Endothelial cell of hepatic sinusoid (primary cell): ENCODE data around the gene LINGO1.

Source experiments
- in situ Hi-C: cut with HindIII; loops from 2 replicates; pipeline ENCODE4 v1.10.0; 2017; ENCODE audit warnings: low sequenced_read_pairs

The LINGO1 gene

GRCh38 chr15:77577366-77577950 is 55.3 kb downstream of the LINGO1 start:
- in situ Hi-C loops = no loop called here

- in situ Hi-C loops = no loop called here
Measured at GRCh38 chr15:77576538-77576937, 56.2 kb downstream of the LINGO1 start.

- in situ Hi-C loops = no loop called here
Measured at GRCh38 chr15:77575203-77575934, 57.3 kb downstream of the LINGO1 start.

GRCh38 chr15:77574521-77575202 is 58.0 kb downstream of the LINGO1 start:
- in situ Hi-C loops = no loop called here

DNA sequence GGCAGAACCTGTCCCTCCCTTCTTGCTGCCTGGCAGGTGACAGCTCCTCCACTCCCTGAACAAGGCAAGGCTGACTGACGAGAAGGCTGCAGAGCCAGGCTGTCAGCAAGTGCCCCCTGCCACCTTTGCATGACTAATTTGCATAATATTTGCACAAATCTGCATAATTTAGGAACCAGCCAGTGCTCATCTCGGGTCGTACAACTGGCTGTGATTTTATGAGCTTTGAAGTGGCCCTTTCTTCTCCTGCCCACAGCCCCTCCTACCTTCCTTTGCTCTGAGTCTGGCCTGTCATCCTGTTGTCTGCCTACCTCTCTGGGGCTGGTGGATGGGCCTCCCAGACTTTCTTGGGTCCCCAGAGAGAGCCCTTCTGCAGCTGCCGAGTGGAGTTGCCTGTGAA is 58.9 kb downstream of the LINGO1 start:
- in situ Hi-C loops = no loop called here

DNA sequence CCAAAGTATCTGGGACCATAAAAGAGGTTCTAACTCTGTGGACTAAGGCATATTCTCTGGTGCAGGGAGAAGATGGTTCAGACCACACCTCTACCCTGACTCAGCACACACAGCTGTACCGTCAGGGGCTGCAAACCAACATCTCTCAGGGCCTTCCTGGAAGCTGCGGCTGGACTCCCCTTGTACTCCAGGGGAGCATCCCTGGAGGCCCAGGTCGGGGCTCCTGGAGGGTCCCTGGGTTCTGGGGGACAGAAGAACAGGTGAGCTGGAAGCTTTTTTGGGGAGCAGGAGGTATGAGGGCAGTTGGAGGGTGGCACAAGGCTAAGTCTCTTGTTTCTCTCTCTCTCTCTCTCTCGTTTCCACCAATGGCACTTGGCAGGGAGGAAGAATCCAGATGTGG is 60.5 kb downstream of the LINGO1 start:
- in situ Hi-C loops = no loop called here

- in situ Hi-C loops = no loop called here
Measured at GRCh38 chr15:77571741-77572140, 61.0 kb downstream of the LINGO1 start.

- in situ Hi-C loops = no loop called here
Measured at GRCh38 chr15:77571181-77571580, 61.5 kb downstream of the LINGO1 start.

DNA sequence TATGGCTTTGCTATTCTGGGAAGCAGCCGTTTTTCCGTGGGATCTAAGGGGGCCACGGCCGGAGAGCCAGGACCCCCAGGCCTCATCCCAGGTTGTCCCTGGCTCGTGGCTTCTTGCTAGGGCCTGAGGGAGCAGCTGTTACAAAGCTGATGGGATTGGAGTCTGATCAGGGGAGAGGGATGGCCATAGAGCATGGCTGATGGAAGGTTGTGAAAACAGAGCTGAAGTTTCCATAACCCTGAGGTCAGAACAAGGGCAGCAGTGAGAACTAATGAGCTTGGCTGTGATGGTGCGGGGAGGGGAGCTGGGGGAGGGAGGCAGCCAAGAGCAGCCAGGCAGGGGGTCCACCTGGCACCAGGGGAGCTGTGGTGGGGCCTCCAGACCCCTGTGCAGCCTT is 63.0 kb downstream of the LINGO1 start:
- in situ Hi-C loops = no loop called here

- in situ Hi-C loops = no loop called here
Measured at GRCh38 chr15:77568973-77569728, 63.6 kb downstream of the LINGO1 start.

DNA sequence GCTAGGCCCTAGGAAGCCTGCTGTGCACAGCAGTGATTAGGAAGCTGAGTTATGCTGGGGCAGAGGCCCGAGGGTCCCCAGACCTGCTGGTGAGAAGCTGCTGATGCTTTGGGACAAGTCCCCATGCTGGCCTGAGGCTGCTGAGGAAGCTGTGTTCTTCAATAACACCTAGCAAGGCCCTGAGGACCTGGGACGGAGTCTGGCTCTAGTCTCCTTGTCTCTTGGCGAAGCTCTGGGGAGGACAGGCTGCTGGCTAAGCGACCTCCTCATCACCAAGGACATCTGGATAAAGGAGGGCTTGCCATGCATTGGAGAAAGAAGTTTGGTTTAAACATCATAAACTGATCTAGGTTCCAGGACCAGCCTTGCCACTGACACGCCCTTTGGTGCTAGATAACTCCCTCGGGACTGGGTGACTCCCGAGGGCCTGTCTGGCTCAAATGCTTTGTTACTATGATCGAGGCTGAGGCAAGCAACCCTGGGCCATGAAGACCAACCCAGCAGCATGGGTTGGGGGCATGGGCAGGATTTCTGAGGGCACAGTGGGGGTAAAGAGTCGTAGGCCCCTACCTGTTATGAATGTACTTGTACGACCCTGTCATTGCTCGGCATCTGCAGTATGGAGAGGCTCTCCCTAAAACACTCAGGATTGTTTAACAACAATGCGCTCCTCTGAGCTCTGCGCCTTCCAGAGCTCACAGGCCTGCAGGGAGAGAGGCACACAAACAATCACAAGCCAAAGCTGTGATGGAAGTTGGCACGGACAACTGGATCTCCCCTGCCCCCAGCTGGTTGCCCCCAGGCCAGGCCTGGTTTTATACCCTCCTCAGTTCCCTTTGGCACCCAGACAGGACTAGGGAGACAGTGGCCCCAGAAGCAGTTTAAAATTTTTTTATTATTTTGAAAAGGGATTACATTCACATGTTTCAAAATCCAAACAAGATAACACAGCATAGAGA is 64.4 kb downstream of the LINGO1 start:
- in situ Hi-C loops = no loop called here

DNA sequence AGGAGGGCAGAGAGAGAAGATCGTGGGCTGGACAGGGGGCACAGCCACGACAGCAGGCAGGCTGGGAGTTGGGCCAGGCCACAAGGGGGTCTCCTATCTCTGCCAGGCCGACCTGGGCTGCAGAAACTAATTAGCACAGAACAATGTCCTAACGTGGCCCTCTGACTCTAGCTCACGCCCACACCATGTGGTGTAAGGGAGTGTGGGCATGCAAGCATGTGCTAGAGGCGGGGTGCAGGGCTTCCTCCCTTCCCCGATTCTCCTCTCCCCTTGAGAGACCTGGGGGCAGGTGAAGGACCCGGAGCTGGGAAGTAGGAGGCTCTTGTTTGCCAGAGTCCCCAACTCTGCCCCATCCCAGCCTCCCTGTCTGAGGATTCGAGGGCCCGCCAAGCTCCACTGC is 65.5 kb downstream of the LINGO1 start:
- in situ Hi-C loops = no loop called here

GRCh38 chr15:77566092-77566491 is 66.6 kb downstream of the LINGO1 start:
- in situ Hi-C loops = no loop called here

DNA sequence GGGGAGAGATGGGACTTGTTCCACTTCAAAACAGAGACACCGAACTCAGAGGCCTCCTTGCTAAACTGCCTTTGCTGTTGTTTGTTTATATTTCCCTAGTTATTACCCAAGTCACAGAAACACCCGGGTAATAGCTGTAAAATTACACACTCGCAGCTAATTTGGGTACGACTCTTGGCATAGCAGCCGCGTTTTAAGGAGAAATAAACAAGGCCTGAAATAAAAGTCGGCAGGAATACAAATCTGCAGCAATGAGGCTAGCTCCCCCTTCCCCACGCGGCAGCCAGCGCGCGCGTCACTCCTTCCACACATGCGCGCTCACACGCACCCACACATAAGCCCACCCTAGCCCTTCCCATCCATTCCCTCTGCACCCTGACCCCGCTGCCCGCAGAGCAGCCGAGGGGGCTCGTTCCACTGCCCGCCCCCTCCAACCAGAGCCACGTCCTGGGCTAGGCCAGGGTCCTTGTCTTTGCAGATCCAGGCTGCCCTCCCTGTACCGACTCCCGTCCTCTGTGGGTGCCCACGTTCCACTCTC is 67.3 kb downstream of the LINGO1 start:
- in situ Hi-C loops = no loop called here

DNA sequence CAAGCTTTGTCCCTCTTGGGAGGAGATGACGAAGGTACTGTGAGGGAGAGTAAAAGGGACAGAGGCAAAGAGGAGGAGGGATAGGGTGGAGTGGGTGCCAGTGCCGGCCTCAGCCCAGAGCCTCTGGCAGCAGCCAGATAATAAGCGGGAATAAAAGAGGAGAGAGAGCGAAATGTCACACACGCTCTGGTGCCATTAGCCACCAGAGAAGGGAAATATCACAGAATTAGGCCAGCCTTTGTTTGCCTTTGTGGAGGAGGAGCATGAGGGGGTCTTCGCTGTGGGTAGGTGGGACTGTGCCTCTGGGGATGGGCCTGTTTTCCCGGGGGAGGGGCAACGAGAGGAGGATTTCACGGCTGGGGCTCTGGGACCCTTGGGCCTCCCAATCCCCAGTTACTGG is 67.8 kb downstream of the LINGO1 start:
- in situ Hi-C loops = no loop called here

DNA sequence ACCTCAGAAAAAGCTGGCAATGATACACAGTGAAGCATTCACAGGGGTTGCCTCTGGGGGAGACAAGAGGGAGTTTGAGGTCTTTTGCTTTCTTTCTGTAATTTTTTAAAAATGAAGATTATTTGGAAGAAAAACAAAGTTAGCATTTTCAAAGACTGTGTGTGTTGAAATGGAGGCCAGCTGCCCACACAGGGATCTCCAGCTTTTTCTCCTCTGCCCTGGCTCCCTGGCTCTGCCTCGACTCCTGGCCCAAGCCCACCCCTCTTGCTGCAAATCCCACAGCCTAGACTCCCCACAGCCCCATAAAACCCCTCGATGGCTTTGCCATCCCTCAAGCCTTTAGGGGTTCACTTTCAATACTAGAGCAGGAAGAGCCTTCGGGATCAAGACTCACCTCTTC is 68.4 kb downstream of the LINGO1 start:
- in situ Hi-C loops = no loop called here

DNA sequence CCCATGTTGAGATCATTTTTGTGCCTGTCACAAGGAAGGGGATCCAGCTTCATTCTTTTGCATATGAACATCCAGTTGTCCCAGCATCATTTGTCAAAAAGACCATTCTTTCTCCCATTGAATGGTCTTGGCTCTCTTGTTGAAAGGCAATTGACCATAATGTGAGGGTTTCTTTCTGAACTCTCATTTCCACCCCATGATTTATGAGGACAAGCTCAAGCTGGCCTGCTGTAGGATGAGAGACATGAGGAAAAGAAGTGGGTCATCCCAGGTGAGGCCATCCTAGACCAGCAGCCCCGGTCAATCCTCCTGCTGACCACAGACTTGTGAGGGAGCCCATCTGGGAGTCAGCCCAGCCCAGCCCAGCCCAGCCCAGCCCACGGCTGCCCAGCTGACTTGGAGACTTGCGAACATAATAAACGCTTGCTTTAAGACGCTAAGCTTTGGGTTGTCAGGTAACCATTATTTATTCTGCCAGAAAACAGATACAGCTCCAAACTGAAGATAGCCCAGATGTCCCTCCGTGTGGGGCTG is 69.0 kb downstream of the LINGO1 start:
- in situ Hi-C loops = no loop called here
